Measurements from ENCODE around the gene SEC22C. TPM values are rescaled to one million over a fixed set of nuclear protein-coding genes. Genes with fewer than 3 reads are reported as not detected.
A peak's percentile ranks its signal among the peaks of the same experiment; 100 is the strongest.

Gene SEC22C
- total and polyA plus RNA-seq, 2 of the 4 experiments (the other 2 are of a cell fraction), result 24.0 to 43.9 TPM

DNA sequence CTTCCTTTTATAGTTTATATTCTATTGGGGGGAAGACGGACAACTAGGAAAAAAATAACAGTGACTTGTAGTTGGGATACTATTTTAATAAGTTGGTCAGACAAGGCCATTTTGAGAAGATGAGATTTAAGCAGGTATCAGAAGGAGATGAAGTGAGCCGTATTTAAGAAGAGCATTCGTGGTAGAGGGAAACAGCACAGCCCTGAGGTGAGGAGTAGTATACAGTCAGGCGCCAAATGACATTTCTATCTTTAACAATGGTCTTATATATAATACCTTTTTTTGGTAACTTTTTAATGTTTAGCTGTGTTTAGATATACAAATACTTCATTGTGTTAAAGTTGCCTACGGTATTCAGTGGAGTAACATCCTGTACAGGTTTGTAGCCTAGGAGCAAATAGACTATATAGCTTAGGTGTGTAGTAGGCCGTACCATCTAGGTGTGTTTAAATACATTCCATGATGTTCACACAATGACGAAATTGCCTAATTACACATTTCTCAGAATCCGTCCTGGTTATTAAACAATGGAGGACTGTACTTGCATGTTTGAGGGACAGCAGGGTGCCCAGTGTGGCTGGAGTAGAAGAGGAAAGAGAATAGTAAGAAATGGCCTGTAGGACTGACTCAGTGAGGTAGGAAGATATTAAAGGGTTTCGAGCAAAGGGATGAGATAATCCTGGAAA is 20.3 kb upstream of the SEC22C start:
- Histone ChIP-seq H2BK20ac (ENCODE audit: low read depth, low read length) (no peak overlapping the region), H3K14ac (replicated peaks; ENCODE audit: low read depth, low read length) (peak overlapping the region; percentile 66; the same call in 1 of the 2 replicates), H3K4me2 (ENCODE audit: low read depth, low read length) (peak overlapping the region; percentile 70), H3K27me3 (ENCODE audit: control insufficient read depth, insufficient read depth, low read length) (no peaks in the 10 kb centered on the region), H3K4me3 (ENCODE audit: insufficient read depth, low read depth, low read length) (peak overlapping the region; percentile 64; the same call in 1 of the 2 replicates), H3K9me1 (ENCODE audit: insufficient read depth, low read length) (peaks cover 11% of the 10 kb centered on the region), H2AK5ac (ENCODE audit: low read depth, low read length) (peak overlapping the region; percentile 57; the same call in 1 of the 2 replicates), H3K18ac (ENCODE audit: low read depth, low read length) (no peak overlapping the region), H3K4ac (ENCODE audit: low read depth, low read length) (no peak overlapping the region), H3K79me1 (ENCODE audit: low read depth in 1 of 2, low read length in 2 of 2) (peaks cover 5 to 36% of the 10 kb centered on the region in 2 experiments; a peak in 2 of 4 replicates), H3K9me3 (ENCODE audit: control insufficient read depth, insufficient read depth, low read length) (no peaks in the 10 kb centered on the region), H3K56ac (ENCODE audit: extremely low read depth, insufficient read depth, low read length) (no peak overlapping the region), H2BK5ac (ENCODE audit: low read depth, low read length, poor library complexity, severe bottlenecking) (peak overlapping the region; percentile 29), H3K23ac (ENCODE audit: low read depth, low read length) (peak overlapping the region; percentile 31; the same call in 1 of the 2 replicates), H2BK15ac (ENCODE audit: low read depth, low read length) (no peak overlapping the region; the same call in 2 of the 3 replicates), H2AFZ (replicated peaks; ENCODE audit: low read length, poor library complexity) (no peak overlapping the region), H4K8ac (ENCODE audit: low read depth in 2 of 2, low read length in 2 of 2) (no peak overlapping the region), H4K5ac (ENCODE audit: low read depth, low read length) (no peak overlapping the region), H2BK120ac (ENCODE audit: low read depth, low read length) (no peak overlapping the region), H3K9ac (ENCODE audit: low read depth, low read length) (peak overlapping the region; percentile 88; the same call in 1 of the 2 replicates), H4K20me1 (ENCODE audit: insufficient read depth, low read length) (peaks cover 45% of the 10 kb centered on the region), H3K4me1 (ENCODE audit: control insufficient read depth, insufficient read depth, low read length) (0 out of 2 replicates have a peak, but pooled peaks cover 3% of the 10 kb centered on the region), H2AK9ac (replicated peaks; ENCODE audit: low read depth, low read length, poor library complexity) (no peak overlapping the region), H4K91ac (ENCODE audit: insufficient read depth, low read depth, low read length) (no peak overlapping the region), H3K27ac (ENCODE audit: insufficient read depth, low read length) (no peak overlapping the region), H3K36me3 (ENCODE audit: control insufficient read depth, insufficient read depth, low read length) (peaks cover 4% of the 10 kb centered on the region)
- dilution Hi-C loops (cut with HindIII; ENCODE audit: low sequenced_read_pairs, unreplicated experiment) (no loop called here), intact Hi-C loops (cut with micrococcal nuclease) (loop anchor here (5.0 kb wide), 2 partner anchors 35 to 50 kb away; partner anchors contain the start of gene ZBTB47), in situ Hi-C loops (cut with MboI; ENCODE audit: low sequenced_read_pairs) (no loop called here)
- ChIA-PET CTCF (interaction anchor here (0.5 to 1.6 kb wide), 3 partner anchors 11 to 119 kb away, joined by 3 to 5 read pairs (median 4); no protein-coding TSS in a partner anchor), POLR2A (ENCODE audit: unreplicated experiment) (no interaction called here)
- WGBS, 2 experiments (ENCODE audit: extremely low coverage in 2 of 2, insufficient read length in 1 of 2), result no CpG with 5 or more reads among the region's 9 CpGs
- TF ChIP-seq CEBPB (IDR thresholded peaks at IDR 0.05; ENCODE audit: low read depth, low read length), result no peak
- no peak for TF ChIP-seq RFX5 (IDR thresholded peaks at IDR 0.05; ENCODE audit: low read depth, low read length)
- TF ChIP-seq SMC3 (IDR thresholded peaks at IDR 0.05; ENCODE audit: low read depth, low read length), result no peak
- no peak for TF ChIP-seq MAFK (IDR thresholded peaks at IDR 0.05; ENCODE audit: low read depth, low read length)
- TF ChIP-seq CTCF (conservative IDR thresholded peaks at IDR 0.05; ENCODE audit: low read depth, low read length), result peak; percentile 17; the same call in 1 of the 2 replicates
- TF ChIP-seq RAD21 (IDR thresholded peaks at IDR 0.05; ENCODE audit: low read length), result 0 out of 2 replicates have a peak, but pooled peaks have one; percentile 17
- TSS peak; percentile 19 for BruUV-seq (replicated peaks)
- no peak for ATAC-seq (ENCODE audit: low read depth)
- DNase-seq, result peak; percentile 22

Data from IMR-90 (cell line).